ENCODE data around the gene ZNF530. TPM values are rescaled to one million over a fixed set of nuclear protein-coding genes. Genes with fewer than 3 reads are reported as not detected.

ZNF530 gene
- total and polyA plus RNA-seq, 9 of the 15 experiments (the other 6 are each of a cell fraction or from before 2014, with no cell fraction given) = 0.28 to 5.9 (median 4.0) TPM

- TF ChIP-seq GMEB1 (CRISPR knock-in tag; IDR thresholded peaks at IDR 0.05) (peak; percentile 64), GABPB1 (CRISPR knock-in tag; IDR thresholded peaks at IDR 0.05) (peak; percentile 91), ERF (CRISPR knock-in tag; IDR thresholded peaks at IDR 0.05) (no peak), PRPF4 (IDR thresholded peaks at IDR 0.05; ENCODE audit: insufficient read depth, low read depth, low read length, poor library complexity, severe bottlenecking) (no peak), ZNF583 (CRISPR knock-in tag; IDR thresholded peaks at IDR 0.05) (no peak), ZNF764 (CRISPR knock-in tag; IDR thresholded peaks at IDR 0.05; ENCODE audit: low read depth) (no peak), TAF7 (tag; IDR thresholded peaks at IDR 0.05) (peak; percentile 28; the same call in 1 of the 2 replicates), NRF1 (conservative IDR thresholded peaks at IDR 0.05 in 1 of 2, IDR thresholded peaks at IDR 0.05 in 1 of 2) (peak; percentile 20 to 52; a peak in 3 of 4 replicates), SRSF3 (IDR thresholded peaks at IDR 0.05; ENCODE audit: insufficient read depth, low read length) (no peak), PHF8 (IDR thresholded peaks at IDR 0.05; ENCODE audit: borderline replicate concordance, low read length) (peak; percentile 90), SUPT5H (IDR thresholded peaks at IDR 0.05) (peak; percentile 63), PKNOX1 (IDR thresholded peaks at IDR 0.05) (peak; percentile 45), PCBP2 (IDR thresholded peaks at IDR 0.05; ENCODE audit: low read depth, low read length, poor library complexity, severe bottlenecking) (no peak), CXXC5 (CRISPR knock-in tag; IDR thresholded peaks at IDR 0.05) (peak; percentile 76), TBL1XR1 (IDR thresholded peaks at IDR 0.05; ENCODE audit: low read length in 2 of 2) (0 out of 4 replicates have a peak, but pooled peaks of 1 of the 2 experiments have one; percentile 37), THAP12 (CRISPR knock-in tag; IDR thresholded peaks at IDR 0.05) (no peak), RUNX1 (IDR thresholded peaks at IDR 0.05; ENCODE audit: low read depth) (no peak), MNT (conservative IDR thresholded peaks at IDR 0.05) (peak; percentile 24 to 51; a peak in 2 of 4 replicates), NR3C1 (CRISPR knock-in tag; IDR thresholded peaks at IDR 0.05) (peak; percentile 24; the same call in 1 of the 2 replicates), SRSF1 (IDR thresholded peaks at IDR 0.05; ENCODE audit: low read depth, low read length) (peak; percentile 91)
Observed at GRCh38 chr19:57613941-57614743, 14.5 kb downstream of the ZNF530 start, which contains the start of gene ZNF134 (continued).

Measured in K562 (cell line).